ENCODE measurements around the gene GID8.

GID8 gene

DNA sequence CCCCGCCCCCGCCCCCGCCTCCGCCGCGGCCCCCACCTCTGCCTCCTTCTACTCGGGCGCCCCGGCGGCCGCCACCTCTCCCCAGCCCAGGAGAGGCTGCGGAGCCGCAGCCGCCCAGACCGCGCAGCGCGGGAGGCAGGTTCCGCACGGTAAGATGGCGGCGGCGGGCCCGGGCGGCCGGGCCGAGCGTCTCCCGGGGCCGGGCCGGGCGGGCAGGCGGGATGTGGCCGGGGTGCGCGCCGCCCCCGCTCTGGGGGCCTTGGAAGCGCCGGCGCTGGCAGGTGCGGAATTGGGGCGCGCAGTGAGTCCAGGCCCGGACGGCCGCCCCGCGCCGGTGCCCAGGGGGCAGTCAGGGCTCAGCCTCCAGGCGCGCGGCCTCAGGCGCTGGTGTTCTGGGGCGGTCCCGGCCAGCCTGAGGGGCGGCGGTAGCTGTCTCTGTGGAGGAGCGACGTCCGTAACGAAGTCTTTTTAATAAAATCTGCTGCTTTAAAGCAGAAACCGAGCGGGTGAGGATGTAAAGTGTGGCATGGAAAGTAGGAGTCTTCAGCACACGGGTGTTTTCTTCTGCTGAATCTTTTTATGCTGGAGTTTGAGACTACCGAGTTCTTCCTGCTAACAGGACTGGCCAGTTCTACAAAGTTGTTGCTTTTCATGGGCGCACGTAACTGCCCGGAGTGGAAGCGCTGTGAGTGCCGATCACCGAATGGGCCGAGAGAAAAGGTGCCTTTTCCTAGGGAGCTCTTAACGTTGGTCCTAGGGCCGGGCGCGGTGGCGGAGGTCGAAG is at the start of gene GID8:
Gene GID8, plus strand, starts transcription at position 43 of the 784 bp plus-strand sequence. CDS start 3,356 bp downstream, outside the sequence.
- peak; percentile 66 for DNase-seq (ENCODE audit: extremely low read depth, insufficient read length)
- H3K4me3 ChIP-seq (replicated peaks; ENCODE audit: low read depth, low read length): peak within 1 kb of the TSS; percentile 94
- TF ChIP-seq, protein P1, sequence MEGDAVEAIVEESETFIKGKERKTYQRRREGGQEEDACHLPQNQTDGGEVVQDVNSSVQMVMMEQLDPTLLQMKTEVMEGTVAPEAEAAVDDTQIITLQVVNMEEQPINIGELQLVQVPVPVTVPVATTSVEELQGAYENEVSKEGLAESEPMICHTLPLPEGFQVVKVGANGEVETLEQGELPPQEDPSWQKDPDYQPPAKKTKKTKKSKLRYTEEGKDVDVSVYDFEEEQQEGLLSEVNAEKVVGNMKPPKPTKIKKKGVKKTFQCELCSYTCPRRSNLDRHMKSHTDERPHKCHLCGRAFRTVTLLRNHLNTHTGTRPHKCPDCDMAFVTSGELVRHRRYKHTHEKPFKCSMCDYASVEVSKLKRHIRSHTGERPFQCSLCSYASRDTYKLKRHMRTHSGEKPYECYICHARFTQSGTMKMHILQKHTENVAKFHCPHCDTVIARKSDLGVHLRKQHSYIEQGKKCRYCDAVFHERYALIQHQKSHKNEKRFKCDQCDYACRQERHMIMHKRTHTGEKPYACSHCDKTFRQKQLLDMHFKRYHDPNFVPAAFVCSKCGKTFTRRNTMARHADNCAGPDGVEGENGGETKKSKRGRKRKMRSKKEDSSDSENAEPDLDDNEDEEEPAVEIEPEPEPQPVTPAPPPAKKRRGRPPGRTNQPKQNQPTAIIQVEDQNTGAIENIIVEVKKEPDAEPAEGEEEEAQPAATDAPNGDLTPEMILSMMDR (IDR thresholded peaks at IDR 0.05; ENCODE audit: insufficient read depth, low read length, poor library complexity, severe bottlenecking): no peak
- H3K27me3 ChIP-seq (replicated peaks; ENCODE audit: control insufficient read depth, insufficient read depth, low read length): no peaks in the 10 kb centered on the region
- H3K36me3 ChIP-seq (ENCODE audit: control insufficient read depth, insufficient read depth, low read length): peaks cover 17% of the 10 kb centered on the region

DNA sequence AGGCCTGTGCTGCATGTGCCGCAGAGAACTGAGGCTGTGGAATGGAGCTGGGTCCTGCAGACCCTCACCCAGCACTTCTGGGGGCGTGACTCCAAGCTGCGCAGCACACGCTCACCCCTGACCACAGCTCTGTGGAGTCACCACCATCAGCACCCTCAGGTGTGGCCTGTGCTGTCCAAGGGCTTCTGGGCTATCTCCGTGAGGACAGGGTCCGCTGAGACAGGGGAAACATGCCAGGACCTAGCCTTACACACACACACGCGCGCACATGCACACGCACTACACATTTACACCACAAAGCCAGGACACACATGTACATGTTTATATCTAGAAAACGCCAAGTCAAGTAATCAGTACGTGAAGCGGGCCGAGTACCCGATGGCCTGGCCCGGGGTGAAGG is 49.5 kb upstream of the GID8 start:
- Histone ChIP-seq H3K27me3 (replicated peaks; ENCODE audit: control insufficient read depth, insufficient read depth, low read length) (no peaks in the 10 kb centered on the region), H3K36me3 (ENCODE audit: control insufficient read depth, insufficient read depth, low read length) (peaks cover 50% of the 10 kb centered on the region), H3K4me3 (replicated peaks; ENCODE audit: low read depth, low read length) (no peak overlapping the region)
- TF ChIP-seq, protein P1 (IDR thresholded peaks at IDR 0.05; ENCODE audit: insufficient read depth, low read length, poor library complexity, severe bottlenecking): no peak
- DNase-seq (ENCODE audit: extremely low read depth, insufficient read length): no peak

DNA sequence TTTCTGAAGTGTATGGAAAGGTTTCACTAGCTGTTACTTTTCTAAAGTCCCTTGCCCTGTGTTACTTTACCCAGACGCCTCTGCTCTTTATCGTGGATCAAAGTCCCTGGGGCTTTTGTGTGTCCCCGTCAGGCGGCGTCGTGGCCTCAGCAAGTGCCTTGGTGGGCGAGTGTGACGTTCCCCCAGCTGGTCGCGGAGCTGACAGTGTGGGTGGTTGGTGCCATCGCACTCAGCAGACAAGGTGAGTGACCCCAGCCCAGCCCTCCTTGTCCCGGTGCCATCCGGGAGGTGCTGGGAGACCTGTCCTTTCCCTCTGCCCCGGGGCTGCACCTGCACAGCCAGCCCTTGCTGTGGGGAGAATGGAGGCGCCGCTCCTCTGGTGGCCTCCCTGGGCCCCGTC is 49.0 kb upstream of the GID8 start:
- Histone ChIP-seq H3K4me3 (replicated peaks; ENCODE audit: low read depth, low read length) (no peak overlapping the region), H3K36me3 (ENCODE audit: control insufficient read depth, insufficient read depth, low read length) (peaks cover 55% of the 10 kb centered on the region), H3K27me3 (replicated peaks; ENCODE audit: control insufficient read depth, insufficient read depth, low read length) (no peaks in the 10 kb centered on the region)
- TF ChIP-seq, protein P1 (IDR thresholded peaks at IDR 0.05; ENCODE audit: insufficient read depth, low read length, poor library complexity, severe bottlenecking): no peak
- DNase-seq (ENCODE audit: extremely low read depth, insufficient read length): no peak

DNA sequence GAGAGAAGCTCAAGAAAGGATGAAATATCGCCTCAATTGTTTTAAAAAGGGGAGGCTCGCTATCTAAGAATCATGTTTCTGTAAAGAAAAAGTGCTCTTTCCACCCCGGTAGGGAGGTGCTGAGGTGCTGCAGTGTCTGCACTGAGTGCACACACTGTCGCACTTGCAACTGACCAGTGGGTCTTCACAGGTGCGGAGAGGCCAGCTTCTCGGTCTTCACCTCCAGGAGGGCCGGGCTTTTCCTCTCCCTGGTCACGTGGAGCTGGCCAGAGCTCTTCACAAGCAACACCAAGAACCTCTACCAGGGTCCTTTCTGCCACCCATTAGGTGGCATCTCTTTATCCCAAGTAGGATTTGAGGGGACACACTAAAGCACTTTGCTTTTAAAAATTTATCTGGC is 48.5 kb upstream of the GID8 start:
- Histone ChIP-seq H3K36me3 (ENCODE audit: control insufficient read depth, insufficient read depth, low read length) (peaks cover 58% of the 10 kb centered on the region), H3K4me3 (replicated peaks; ENCODE audit: low read depth, low read length) (no peak overlapping the region)
- TF ChIP-seq, protein P1 (IDR thresholded peaks at IDR 0.05; ENCODE audit: insufficient read depth, low read length, poor library complexity, severe bottlenecking): no peak

DNA sequence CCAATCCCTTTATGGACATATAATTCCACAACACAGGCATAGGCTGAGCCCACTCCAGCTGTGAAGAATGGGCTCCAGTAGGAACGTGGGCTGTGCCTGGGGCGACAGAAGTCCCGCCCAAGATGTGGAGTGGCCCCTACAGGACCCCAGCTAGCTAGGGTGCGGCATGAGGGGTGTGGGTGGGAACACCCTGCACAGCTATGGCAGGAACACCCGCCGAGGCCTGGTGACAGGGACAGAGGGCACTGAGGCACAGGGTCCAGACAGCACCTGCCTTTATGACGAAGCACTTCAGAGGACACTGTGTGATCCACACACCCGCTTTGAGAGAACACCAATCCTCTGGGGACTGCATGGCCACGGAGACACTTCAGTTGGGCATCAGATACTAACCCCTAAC is 48.1 kb upstream of the GID8 start:
- DNase-seq (ENCODE audit: extremely low read depth, insufficient read length): no peak
- H3K27me3 ChIP-seq (replicated peaks; ENCODE audit: control insufficient read depth, insufficient read depth, low read length): no peaks in the 10 kb centered on the region
- TF ChIP-seq, protein P1 (IDR thresholded peaks at IDR 0.05; ENCODE audit: insufficient read depth, low read length, poor library complexity, severe bottlenecking): no peak
- H3K36me3 ChIP-seq (ENCODE audit: control insufficient read depth, insufficient read depth, low read length): peaks cover 58% of the 10 kb centered on the region
- H3K4me3 ChIP-seq (replicated peaks; ENCODE audit: low read depth, low read length): no peak overlapping the region

More for the DNA sequence above, 48.5 kb upstream of the GID8 start:
- H3K27me3 ChIP-seq (replicated peaks; ENCODE audit: control insufficient read depth, insufficient read depth, low read length): no peaks in the 10 kb centered on the region
- no peak for DNase-seq (ENCODE audit: extremely low read depth, insufficient read length)
